Stimulated activated CD8-positive, alpha-beta memory T cell treated with anti-CD3 and anti-CD28 coated beads, Interleukin-7, amount 100 ng/mL, for 48 hours (primary cell): ENCODE measurements around the gene FAS.
A peak's percentile ranks its signal among the peaks of the same experiment; 100 is the strongest.
"Not testable (repeated sequence)": the region's sequence is repeated elsewhere in the genome, so short reads cannot be mapped to it uniquely, and the experiment has no call there.

Source experiments
- DNase-seq, 2 donors: peaks; one replicate each; pipeline ENCODE4 v3.0.0-alpha.2; 2020; ENCODE audit warnings: low read depth in 1 of 2; ENCODE audit errors: extremely low read depth in 1 of 2

FAS gene

GRCh38 chr10:88991899-88992320 lies 1.3 kb downstream of the FAS start:
- no peak for DNase-seq

GRCh38 chr10:88992921-88993524 lies 2.4 kb downstream of the FAS start:
- DNase-seq = no peak

- no peak for DNase-seq
These were observed 3.4 kb downstream of the FAS start for GRCh38 chr10:88994019-88994418.

- DNase-seq = no peak
These were observed 4.7 kb downstream of the FAS start for GRCh38 chr10:88995156-88995876.

- DNase-seq = no peak
These were observed 6.3 kb downstream of the FAS start for GRCh38 chr10:88996927-88997326.

GRCh38 chr10:88999625-89000024 lies 9.0 kb downstream of the FAS start:
- no peak for DNase-seq

- no peak for DNase-seq
These were observed 10.6 kb downstream of the FAS start for GRCh38 chr10:89001024-89001728.

- DNase-seq = no peak
These were observed 11.1 kb downstream of the FAS start for GRCh38 chr10:89001729-89002072.

- DNase-seq = no peak
These were observed 11.8 kb downstream of the FAS start for GRCh38 chr10:89002226-89002978.

GRCh38 chr10:89003344-89003743 lies 12.7 kb downstream of the FAS start:
- no peak for DNase-seq

- DNase-seq = no peak
These were observed 16.7 kb downstream of the FAS start for GRCh38 chr10:89007129-89007893.

GRCh38 chr10:89018700-89019346 lies 28.2 kb downstream of the FAS start:
- not testable (repeated sequence) for DNase-seq

- no peak for DNase-seq
These were observed 29.1 kb downstream of the FAS start for GRCh38 chr10:89019569-89020327.

GRCh38 chr10:89021526-89021925 lies 30.9 kb downstream of the FAS start:
- not testable (repeated sequence) for DNase-seq

- no peak for DNase-seq
These were observed 32.1 kb downstream of the FAS start for GRCh38 chr10:89022734-89023133.

- DNase-seq = no peak
These were observed 34.9 kb downstream of the FAS start for GRCh38 chr10:89025453-89025852.

GRCh38 chr10:89029181-89029580 lies 38.6 kb downstream of the FAS start:
- DNase-seq = no peak

- DNase-seq = peak; percentile 21 to 48
These were observed 39.3 kb downstream of the FAS start for GRCh38 chr10:89029785-89030437.

- DNase-seq = no peak
These were observed 40.2 kb downstream of the FAS start for GRCh38 chr10:89030791-89031190.
